ENCODE data around the gene THG1L. TPM values are rescaled to one million over a fixed set of nuclear protein-coding genes. Genes with fewer than 3 reads are reported as not detected.

Gene THG1L
- total and polyA plus RNA-seq, 10 of the 15 experiments (the other 5 are each of a cell fraction or from before 2014, with no cell fraction given), result 24.8 to 58.0 (median 34.5) TPM

DNA sequence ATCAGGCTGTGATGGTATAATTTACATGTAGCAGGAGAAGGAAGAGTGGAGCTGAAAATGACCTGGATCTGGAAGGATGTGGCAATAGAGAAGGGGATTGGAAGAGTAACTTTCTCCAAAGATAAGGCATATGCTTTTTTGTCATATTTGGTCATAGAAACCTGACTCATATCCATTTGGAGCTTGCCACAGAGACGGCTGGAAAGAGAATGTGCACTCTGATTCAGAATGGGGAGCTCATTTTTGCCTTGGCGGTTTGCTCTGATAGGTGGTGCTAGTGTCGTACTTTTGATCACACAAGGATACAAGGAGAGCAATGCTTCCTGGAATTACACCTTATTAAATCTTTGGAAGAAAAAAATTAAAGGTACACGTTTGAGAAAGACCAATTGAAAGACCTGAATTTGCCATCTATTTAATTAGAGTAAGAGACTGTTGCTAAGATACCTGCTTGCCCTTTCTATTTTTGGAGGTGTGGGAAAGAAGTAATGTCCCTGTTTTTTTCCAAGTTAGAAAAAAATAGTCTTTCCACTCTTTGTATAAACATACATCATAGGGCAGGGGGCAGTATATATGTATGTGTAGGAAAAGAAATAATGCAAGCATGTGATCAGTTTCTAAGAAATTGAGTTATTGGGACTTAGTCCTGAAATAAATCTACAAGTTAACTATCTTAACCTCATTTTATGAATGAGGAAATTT, 17.7 kb downstream of the THG1L start:
- no peak overlapping the region for H2AFZ ChIP-seq (ENCODE audit: control insufficient read depth, low read depth, low read length)
- SMC1A ChIA-PET (ENCODE audit: uncharacterized antibody, unreplicated experiment), result interaction anchor here (0.6 to 2.0 kb wide), 2 partner anchors 423 to 1250 kb away, joined by 3 to 6 read pairs; no protein-coding TSS in a partner anchor
- RAD21 ChIA-PET (ENCODE audit: unreplicated experiment), result no interaction called here
- no peaks in the 10 kb centered on the region; the same call in 1 of the 2 replicates for H3K79me2 ChIP-seq (ENCODE audit: control insufficient read depth, insufficient read depth, low read length)
- POLR2A ChIA-PET, result no interaction called here
- no peak overlapping the region for H3K9ac ChIP-seq (ENCODE audit: control insufficient read depth, insufficient read depth, low read length)
- H3K9me3 ChIP-seq (replicated peaks; ENCODE audit: control insufficient read depth, insufficient read depth, low read length), result no peaks in the 10 kb centered on the region
- WGBS (ENCODE audit: insufficient coverage, insufficient replicate concordance, low lambda C conversion rate, missing lambda C conversion rate), result 95% methylated on average over 4 of the region's 4 CpGs
- no TSS peak for BruUV-seq (replicated peaks)
- intact Hi-C loops (cut with micrococcal nuclease; ENCODE audit: unreplicated experiment), result loop anchor here (10.0 kb wide), 2 partner anchors 494 to 604 kb away; partner anchors contain the start of gene MED7
- ATAC-seq, result no peak
- peaks cover 7% of the 10 kb centered on the region; the same call in 1 of the 2 replicates for H3K4me1 ChIP-seq (ENCODE audit: control insufficient read depth, insufficient read depth, low read length)
- no peaks in the 10 kb centered on the region for H3K27me3 ChIP-seq (replicated peaks in 1 of 2; ENCODE audit: control insufficient read depth in 2 of 2, insufficient read depth in 2 of 2, low read length in 1 of 2)
- H3K36me3 ChIP-seq (ENCODE audit: control insufficient read depth in 2 of 2, insufficient read depth in 2 of 2, low read length in 1 of 2), result peaks cover 0 to under 1% of the 10 kb centered on the region in 2 experiments; a peak in 1 of 4 replicates
- CTCF ChIA-PET, result interaction anchor here (0.6 to 3.3 kb wide), 4 partner anchors 10 to 1383 kb away, joined by 3 to 19 read pairs (median 10); no protein-coding TSS in a partner anchor
- H3K4me3 ChIP-seq, result no peak overlapping the region
- H4K20me1 ChIP-seq (ENCODE audit: control insufficient read depth, insufficient read depth), result no peaks in the 10 kb centered on the region
- in situ Hi-C loops (cut with MboI), result no loop called here
- DNase-seq (ENCODE audit: low read depth, low spot score), result no peak
- TF ChIP-seq KLF5 (IDR thresholded peaks at IDR 0.05; ENCODE audit: partially characterized antibody) (no peak), RUNX3 (IDR thresholded peaks at IDR 0.05; ENCODE audit: low read length) (no peak), STAT3 (IDR thresholded peaks at IDR 0.05; ENCODE audit: low read depth, low read length) (no peak), CEBPZ (IDR thresholded peaks at IDR 0.05; ENCODE audit: low read depth, low read length) (no peak), CHD4 (IDR thresholded peaks at IDR 0.05) (no peak), ZSCAN29 (IDR thresholded peaks at IDR 0.05) (no peak), BRCA1 (IDR thresholded peaks at IDR 0.05; ENCODE audit: low read depth, low read length) (no peak), TBL1XR1 (IDR thresholded peaks at IDR 0.05; ENCODE audit: low read depth, low read length) (no peak), CREB1 (IDR thresholded peaks at IDR 0.05; ENCODE audit: low read depth) (no peak), IKZF2 (IDR thresholded peaks at IDR 0.05) (no peak)
- no peak overlapping the region for H3K27ac ChIP-seq (ENCODE audit: control insufficient read depth, insufficient read depth)
- H3K4me2 ChIP-seq (ENCODE audit: control insufficient read depth, insufficient read depth), result no peak overlapping the region
- no peak for FAIRE-seq

Measured in GM12878 (cell line).